H4 (cell line): ENCODE data around the gene TMIGD2. TPM values are rescaled to one million over a fixed set of nuclear protein-coding genes. Genes with fewer than 3 reads are reported as not detected.
"Not testable (repeated sequence)": the region's sequence is repeated elsewhere in the genome, so short reads cannot be mapped to it uniquely, and the experiment has no call there.

Experiments used
- DNase-seq: peaks from one replicate; pipeline ENCODE4 v3.0.0-alpha.2; 2015; ENCODE audit warnings: low spot score
- total RNA-seq: library from RNA; depleted of rRNA; stranded (reverse); fragments of >200 nt; shearing (Covaris generic); gene quantifications from 2 replicates; pipeline ENCODE4 v1.2.3, GENCODE V29; 2014; rRNA removed

Gene TMIGD2
- total RNA-seq = not detected in 2 replicates

GRCh38 chr19:4302243-4302640 lies at the start of gene TMIGD2:
Gene TMIGD2, minus strand, starts transcription at chr19:4302389. Its CDS starts 4 bp downstream, at chr19:4302385.
- no peak for DNase-seq

GRCh38 chr19:4350726-4351125 lies 48.5 kb upstream of the TMIGD2 start:
- DNase-seq = no peak

- no peak for DNase-seq
Observed at GRCh38 chr19:4350111-4350510, 47.9 kb upstream of the TMIGD2 start.

GRCh38 chr19:4349225-4349624 lies 47.0 kb upstream of the TMIGD2 start:
- not testable (repeated sequence) for DNase-seq

GRCh38 chr19:4347521-4347920 lies 45.3 kb upstream of the TMIGD2 start:
- no peak for DNase-seq

GRCh38 chr19:4346020-4346383 lies 43.8 kb upstream of the TMIGD2 start:
- no peak for DNase-seq

GRCh38 chr19:4345342-4346019 lies 43.3 kb upstream of the TMIGD2 start:
- DNase-seq = peak; percentile 2

- peak; percentile 59 for DNase-seq
Observed at GRCh38 chr19:4343370-4344307, 41.5 kb upstream of the TMIGD2 start, which contains the start of gene MPND. Gene MPND, plus strand, starts transcription at chr19:4343562. Its CDS starts 32 bp downstream, at chr19:4343594.

- DNase-seq = peak; percentile 100
Observed at GRCh38 chr19:4342615-4343369, 40.6 kb upstream of the TMIGD2 start.

- DNase-seq = no peak
Observed at GRCh38 chr19:4342314-4342614, 40.1 kb upstream of the TMIGD2 start.

- no peak for DNase-seq
Observed at GRCh38 chr19:4338441-4339355, 36.5 kb upstream of the TMIGD2 start, which contains the start of gene STAP2. Gene STAP2, minus strand, starts transcription at chr19:4338827. Its CDS starts 74 bp downstream, at chr19:4338753.

GRCh38 chr19:4337906-4338440 lies 35.8 kb upstream of the TMIGD2 start:
- no peak for DNase-seq

- no peak for DNase-seq
Observed at GRCh38 chr19:4334929-4335570, 32.9 kb upstream of the TMIGD2 start.

- DNase-seq = no peak
Observed at GRCh38 chr19:4329858-4330257, 27.7 kb upstream of the TMIGD2 start.

- DNase-seq = not testable (repeated sequence)
Observed at GRCh38 chr19:4328991-4329681, 26.9 kb upstream of the TMIGD2 start.

- no peak for DNase-seq
Observed at GRCh38 chr19:4328243-4328990, 26.2 kb upstream of the TMIGD2 start.

- no peak for DNase-seq
Observed at GRCh38 chr19:4327877-4328242, 25.7 kb upstream of the TMIGD2 start.

GRCh38 chr19:4327252-4327876 lies 25.2 kb upstream of the TMIGD2 start:
- DNase-seq = no peak
